Testis (tissue), 3 donors: ENCODE measurements around the gene TTLL10. TPM values are rescaled to one million over a fixed set of nuclear protein-coding genes. Genes with fewer than 3 reads are reported as not detected.

Experiments used
- DNase-seq: peaks from one replicate; pipeline ENCODE4 v3.0.0-alpha.2; 2019
- H3K27ac ChIP-seq, 2 donors: fragments of 200-600 bp; sonication (generic); one replicate each; pipeline ENCODE4 v1.5.1; 2019
- H3K27me3 ChIP-seq: fragments of 200-600 bp; sonication (generic); one replicate; pipeline ENCODE4 v1.5.1; 2019
- H3K36me3 ChIP-seq: fragments of 200-600 bp; sonication (generic); one replicate; pipeline ENCODE4 v1.5.1; 2017; ENCODE audit warnings: low read depth; ENCODE audit errors: missing control alignments
- H3K4me1 ChIP-seq: fragments of 200-600 bp; sonication (generic); one replicate; pipeline ENCODE4 v1.5.1; 2019
- H3K4me3 ChIP-seq, 2 donors: fragments of 200-600 bp; sonication (generic); one replicate each; pipeline ENCODE4 v1.5.1; 2017 to 2019
- H3K9me3 ChIP-seq: fragments of 200-600 bp; sonication (generic); one replicate; pipeline ENCODE4 v1.5.1; 2017
- CTCF ChIP-seq, 3 experiments: fragments of 450-650 bp in 2 of 3; fragments of 200-600 bp in 1 of 3; sonication (generic) in 1 of 3; IDR thresholded peaks; one replicate each; pipeline ENCODE4 v1.5.1; 2016 to 2019; ENCODE audit warnings: antibody characterized with exemption in 3 of 3, mild to moderate bottlenecking in 2 of 3, moderate library complexity in 1 of 3
- POLR2A ChIP-seq: fragments of 450-650 bp; IDR thresholded peaks from one replicate; pipeline ENCODE4 v1.6.1; 2017; ENCODE audit warnings: antibody characterized with exemption, mild to moderate bottlenecking, moderate library complexity
- WGBS, 2 donors: methylation state at CpG; one replicate each; pipeline ENCODE4 v1.1.5; 2018; 5-methylcytosine and 5-hydroxymethylcytosine counted together
- intact Hi-C: fragments of 100-400 bp; cut with DNase I; formaldehyde crosslinking; loops from one replicate; pipeline ENCODE4 v1.15.1; 2023; ENCODE audit warnings: low total_unique reads
- polyA plus RNA-seq: library from polyadenylated mRNA; stranded (reverse); fragments of 350-450 nt; fragmentation: Illumina TruSeq; extraction: RNeasy Lipid Tissue Mini Kit (QIAGEN cat#74804); gene quantifications from one replicate; pipeline ENCODE4 v1.2.3, GENCODE V29; 2014; ENCODE audit warnings: low read depth, low replicate concordance; ENCODE audit not compliant: insufficient read depth
- total RNA-seq, 2 donors: library from RNA; depleted of rRNA; stranded (reverse); fragments of >200 nt; gene quantifications; one replicate each; pipeline ENCODE4 v1.2.3, GENCODE V29; 2016

Gene TTLL10
- total and polyA plus RNA-seq, 3 donors from 2014 or later: 20.4 to 58.0 (median 44.9) TPM

- no peak for DNase-seq
- Histone ChIP-seq H3K27ac (peak overlapping the region; percentile 31 to 45), H3K4me3 (peak overlapping the region; percentile 32 to 38), H3K4me1 (peaks cover 18% of the 10 kb centered on the region), H3K9me3 (no peaks in the 10 kb centered on the region), H3K27me3 (no peaks in the 10 kb centered on the region), H3K36me3 (no peaks in the 10 kb centered on the region)
- TF ChIP-seq CTCF (IDR thresholded peaks at IDR 0.05) (no peak), POLR2A (no peak)
- intact Hi-C loops: no loop called here
- WGBS, 2 donors: 53 to 74% methylated on average over 11 to 93 of the region's 98 CpGs
Measured at GRCh38 chr1:1232796-1233566, 59.3 kb downstream of the TTLL10 start.

DNA sequence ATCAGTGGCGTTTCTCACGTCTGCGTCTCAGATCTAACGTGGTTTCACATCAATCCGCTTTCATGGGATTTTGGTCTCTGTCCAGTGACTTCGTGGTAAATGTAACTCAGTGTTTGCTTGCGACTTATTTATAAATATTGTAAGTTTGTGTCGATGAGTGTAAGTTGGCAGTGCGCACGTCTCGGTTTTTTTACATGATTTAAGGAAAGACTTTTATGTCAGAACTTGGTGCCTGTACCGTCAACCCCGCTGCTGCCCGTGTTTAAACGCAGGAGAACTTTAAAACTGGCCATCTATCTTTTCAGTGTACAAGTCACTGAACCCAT, 59.9 kb downstream of the TTLL10 start:
- no peak overlapping the region for H3K27ac ChIP-seq
- no peak for DNase-seq
- no peaks in the 10 kb centered on the region for H3K36me3 ChIP-seq
- H3K9me3 ChIP-seq: no peaks in the 10 kb centered on the region
- intact Hi-C loops: no loop called here
- TF ChIP-seq CTCF (IDR thresholded peaks at IDR 0.05) (no peak), POLR2A (no peak)
- peak overlapping the region in 1 of 2 donors; percentile 38 for H3K4me3 ChIP-seq
- peaks cover 18% of the 10 kb centered on the region for H3K4me1 ChIP-seq
- H3K27me3 ChIP-seq: no peaks in the 10 kb centered on the region
- 81 to 87% methylated on average over 15 of the region's 15 CpGs for WGBS, 2 donors

DNA sequence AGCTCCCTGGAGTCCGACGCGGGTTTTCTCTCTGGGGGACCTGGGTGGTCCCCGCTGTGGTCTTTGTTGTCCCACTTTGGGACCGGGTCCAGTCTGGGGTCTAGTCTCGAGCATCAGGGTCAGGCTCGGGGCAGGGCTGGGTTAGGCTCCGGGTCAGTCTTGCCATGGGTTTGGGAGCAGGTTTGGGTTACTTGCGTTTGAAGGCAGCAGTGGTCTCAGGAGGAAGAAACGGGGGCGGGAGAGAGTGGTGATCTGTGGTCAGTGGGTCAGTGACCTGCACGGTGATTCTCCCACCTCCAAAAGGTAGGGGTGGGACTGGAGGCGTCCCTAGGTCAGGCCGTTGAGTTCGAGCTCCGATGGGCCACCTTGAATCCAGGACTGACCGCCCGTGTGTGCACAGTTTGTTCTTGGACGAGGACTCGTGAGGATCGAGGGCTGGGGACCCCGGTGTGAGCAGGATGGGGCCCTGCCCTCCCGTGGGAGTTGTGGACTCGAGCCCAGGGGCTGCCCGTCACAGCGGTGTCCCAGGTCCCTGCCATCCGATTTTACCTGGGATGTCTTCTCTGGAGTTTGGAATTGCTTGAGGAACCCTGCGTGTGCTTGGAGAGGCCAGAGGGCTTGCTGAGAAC, 60.6 kb downstream of the TTLL10 start:
- TF ChIP-seq POLR2A (no peak), CTCF (IDR thresholded peaks at IDR 0.05) (no peak)
- no peaks in the 10 kb centered on the region for H3K36me3 ChIP-seq
- WGBS, 2 donors: 73 to 89% methylated on average over 8 to 28 of the region's 28 CpGs
- no peak overlapping the region for H3K4me3 ChIP-seq
- intact Hi-C loops: no loop called here
- H3K4me1 ChIP-seq: peaks cover 18% of the 10 kb centered on the region
- no peaks in the 10 kb centered on the region for H3K9me3 ChIP-seq
- no peak for DNase-seq
- H3K27me3 ChIP-seq: no peaks in the 10 kb centered on the region
- no peak overlapping the region for H3K27ac ChIP-seq

GRCh38 chr1:1235016-1235744, 61.5 kb downstream of the TTLL10 start:
- no peaks in the 10 kb centered on the region for H3K36me3 ChIP-seq
- no peak for DNase-seq
- H3K27ac ChIP-seq: no peak overlapping the region
- intact Hi-C loops: no loop called here
- TF ChIP-seq CTCF (IDR thresholded peaks at IDR 0.05): no peak
- TF ChIP-seq POLR2A: no peak
- no peak overlapping the region for H3K4me3 ChIP-seq
- H3K9me3 ChIP-seq: no peaks in the 10 kb centered on the region
- peaks cover 10% of the 10 kb centered on the region for H3K4me1 ChIP-seq
- H3K27me3 ChIP-seq: no peaks in the 10 kb centered on the region
- WGBS, 2 donors: 89 to 92% methylated on average over 10 to 27 of the region's 27 CpGs
